HG03108 (cell line): ENCODE data around the gene FAM200B.
A peak's percentile ranks its signal among the peaks of the same experiment; 100 is the strongest.

Experiments
- ATAC-seq: cut with Tn5 transposase; IDR thresholded peaks from one replicate; pipeline ENCODE4 v1.9.1; 2021; ENCODE audit warnings: moderate library complexity; ENCODE audit not compliant: unreplicated experiment

FAM200B gene

DNA sequence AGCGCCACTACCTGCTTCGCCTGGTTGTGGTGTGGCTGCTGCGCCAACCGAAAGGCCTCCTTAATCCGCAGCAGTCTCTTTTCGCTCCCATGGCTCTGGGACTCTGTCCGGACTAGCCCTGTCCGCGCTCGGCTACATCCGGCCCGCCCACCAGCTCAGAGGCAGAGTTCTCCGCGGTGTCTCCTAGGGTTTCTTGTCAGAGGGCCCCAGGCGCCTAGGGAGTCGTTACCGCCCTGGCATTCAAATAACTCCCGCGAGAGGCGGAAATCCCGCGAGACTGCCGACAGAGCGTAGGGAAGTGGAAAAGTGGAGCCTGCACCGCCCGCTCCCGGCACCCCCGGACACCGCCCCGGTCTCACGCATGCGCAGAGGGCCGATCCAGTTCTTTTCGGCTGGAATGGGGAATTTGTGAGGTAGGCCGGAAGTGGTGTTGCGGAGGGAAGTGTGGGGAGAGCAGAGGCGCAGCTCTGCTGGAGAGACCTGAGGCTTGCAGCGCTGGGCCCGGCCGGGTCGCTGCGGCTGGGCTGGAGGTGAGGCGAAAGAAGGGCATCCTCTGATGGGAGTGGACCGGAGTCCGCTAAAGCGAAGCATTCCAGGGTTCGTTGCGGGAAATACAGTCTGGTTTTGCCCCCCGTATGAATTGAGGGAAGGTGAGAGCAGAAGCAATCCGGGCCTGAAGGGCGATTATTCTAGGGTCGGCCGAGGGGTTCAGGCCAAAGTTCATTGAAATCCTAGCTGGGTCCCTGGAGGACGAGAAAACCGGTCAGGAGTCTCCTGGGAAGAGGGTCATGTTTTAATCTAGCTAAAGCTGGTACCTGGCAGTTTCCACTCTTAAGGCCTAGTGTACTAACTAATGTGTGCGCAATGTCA, at the start of gene FAM200B:
Gene FAM200B, plus strand, starts transcription at position 456 of the 870 bp plus-strand sequence. CDS start 5,151 bp downstream, outside the sequence.
- ATAC-seq = peak; percentile 91

DNA sequence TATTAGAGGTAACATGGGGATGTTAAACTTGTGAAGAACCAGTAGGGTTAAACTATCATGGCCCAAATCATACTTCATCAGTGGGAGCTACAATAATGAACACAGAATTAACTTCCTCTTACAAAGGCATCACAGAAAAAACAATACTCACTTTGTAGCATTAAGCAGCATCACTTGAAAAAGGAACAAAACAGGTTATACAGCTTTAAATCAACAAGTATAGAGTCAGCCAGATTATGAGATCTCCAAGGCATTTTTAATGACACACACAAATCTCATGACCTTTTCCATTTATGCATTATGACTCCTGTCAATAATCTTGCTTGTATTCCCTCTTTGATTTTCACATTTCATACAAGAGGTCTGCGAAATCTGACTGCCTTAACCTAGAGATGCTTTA, 44.8 kb upstream of the FAM200B start:
- no peak for ATAC-seq

DNA sequence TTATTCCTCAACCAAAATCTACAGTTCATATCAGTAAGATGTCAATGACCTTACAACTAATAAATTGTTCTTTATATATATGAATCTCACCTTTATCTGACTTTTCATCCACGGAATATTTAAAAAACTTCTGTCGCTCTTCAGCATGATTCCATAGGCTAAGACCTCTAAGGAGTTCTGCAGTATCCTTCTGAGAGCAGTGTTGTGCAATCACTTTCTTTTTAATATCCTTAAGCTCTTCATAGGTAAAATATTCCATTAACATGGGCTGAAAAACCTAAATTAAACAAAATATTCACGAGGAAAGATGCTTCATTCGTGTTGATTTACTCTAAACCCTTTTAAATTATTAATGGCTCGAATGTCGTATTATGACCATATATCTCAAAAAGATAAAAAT, 43.2 kb upstream of the FAM200B start:
- ATAC-seq = no peak

DNA sequence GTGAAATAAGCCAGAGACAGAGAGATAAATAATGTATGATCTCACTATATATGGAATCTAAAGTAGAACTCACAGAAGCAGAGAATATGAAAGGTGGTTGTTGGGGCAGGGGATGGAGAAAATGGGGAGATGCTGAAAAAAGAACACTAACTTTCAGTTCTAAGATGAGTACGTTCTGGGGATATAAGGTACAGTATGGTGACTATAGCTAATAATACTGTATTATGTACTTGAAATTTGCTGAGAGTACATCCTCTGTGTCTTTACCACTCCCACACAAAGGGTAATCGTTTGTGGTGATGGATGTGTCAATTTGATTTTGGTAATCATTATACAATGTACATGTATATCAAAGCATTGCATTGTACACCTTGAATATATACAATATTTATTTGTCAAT, 33.0 kb upstream of the FAM200B start:
- no peak for ATAC-seq

DNA sequence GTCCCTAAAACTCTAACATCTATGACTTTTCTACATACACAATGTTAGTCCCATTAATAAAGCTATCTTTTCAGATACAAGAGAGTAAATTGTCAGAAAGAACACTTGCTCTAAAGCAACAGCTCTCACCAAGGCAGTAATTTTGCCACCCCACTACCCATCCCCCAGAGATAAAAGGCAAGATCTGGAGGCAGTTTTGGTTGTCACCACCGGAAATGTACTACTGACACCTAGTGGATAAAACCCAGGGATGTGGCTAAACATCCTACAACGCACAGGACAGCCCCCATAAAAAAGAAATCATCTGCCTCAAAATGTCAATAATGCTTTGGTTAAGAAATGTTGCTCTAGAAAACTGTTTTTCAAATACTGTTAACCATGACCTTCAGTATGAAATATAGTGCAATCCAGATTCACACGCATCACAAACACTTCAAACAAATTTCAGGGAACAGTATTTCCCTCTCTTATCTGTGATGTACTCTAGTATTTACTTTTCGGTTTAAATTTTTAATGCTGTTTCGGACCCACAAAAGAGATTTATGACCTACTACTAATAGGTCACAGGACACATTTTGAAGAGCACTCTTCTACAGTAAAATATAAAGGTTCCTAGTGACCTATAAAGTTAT, 31.6 kb upstream of the FAM200B start:
- ATAC-seq = no peak

DNA sequence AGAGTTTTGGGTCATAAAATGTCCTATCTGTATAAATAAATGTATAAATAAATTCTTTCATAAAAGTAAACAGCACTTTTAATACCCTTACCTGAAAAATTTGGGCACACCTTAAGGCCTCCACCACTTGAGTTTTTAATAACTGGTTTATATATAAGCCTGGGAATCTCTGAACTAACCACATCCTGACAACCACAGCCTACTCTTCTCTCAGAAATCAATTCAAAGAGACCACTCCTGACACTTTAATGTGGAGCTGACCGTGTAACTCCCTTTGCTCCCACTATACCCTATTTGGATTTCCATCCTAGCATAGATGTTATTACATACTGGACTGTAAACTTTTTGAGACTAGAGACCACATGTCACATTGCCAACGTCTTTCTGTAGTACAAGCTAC, 30.0 kb upstream of the FAM200B start:
- ATAC-seq = no peak

DNA sequence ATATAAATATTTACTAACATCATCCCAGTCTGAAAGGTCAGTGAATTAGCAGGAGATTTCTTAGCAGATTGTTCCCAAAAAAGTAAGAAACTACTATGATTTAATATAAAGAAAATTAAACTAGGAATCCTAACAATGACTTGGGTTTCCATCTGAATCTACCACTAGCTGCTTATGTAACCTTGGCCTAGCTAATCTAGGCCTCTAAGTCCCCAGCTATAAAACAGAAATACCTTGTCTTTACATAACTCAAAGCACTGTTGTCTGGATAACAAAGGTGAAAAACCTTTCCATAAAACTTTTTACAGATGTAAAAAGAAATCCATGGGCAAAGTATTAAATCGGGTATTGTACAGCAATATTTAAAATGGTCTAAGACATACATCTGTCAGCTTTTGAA, 29.4 kb upstream of the FAM200B start:
- ATAC-seq = no peak

DNA sequence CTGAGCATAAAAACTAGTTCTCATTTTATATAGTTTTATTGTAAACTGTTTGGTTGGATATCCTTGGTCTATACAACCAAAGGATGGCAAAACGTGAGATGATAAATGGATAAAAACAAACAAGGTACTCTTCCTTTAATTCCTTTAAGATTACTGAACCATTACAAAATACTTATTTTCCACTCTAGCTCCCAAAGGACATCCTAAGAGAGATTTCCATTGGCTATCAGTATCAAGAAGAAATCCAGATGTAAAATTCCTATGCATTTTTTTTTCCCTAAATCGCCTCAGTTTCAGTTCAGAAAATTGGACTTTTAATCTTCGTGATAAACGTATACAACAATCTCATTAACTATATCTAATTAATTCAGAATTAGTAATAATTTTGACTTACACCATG, 28.8 kb upstream of the FAM200B start:
- no peak for ATAC-seq

DNA sequence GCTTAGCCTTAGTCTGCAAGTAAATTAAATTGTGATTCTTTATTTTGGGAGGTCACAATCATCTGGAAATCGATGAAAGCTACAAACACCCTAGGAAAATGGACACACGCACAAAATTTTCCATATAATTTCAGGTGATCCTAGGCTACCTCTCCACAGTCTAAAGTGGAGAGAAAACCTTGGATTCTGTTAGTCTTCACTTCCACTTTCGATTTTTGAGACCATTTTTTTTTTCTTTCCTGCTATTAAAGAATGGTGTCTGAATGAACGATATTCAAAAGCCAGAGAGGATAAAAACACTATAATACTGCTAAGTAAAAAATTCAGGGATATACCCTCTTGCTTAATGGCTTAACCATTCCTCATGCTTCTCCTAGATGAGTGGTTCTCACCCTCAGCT, 28.2 kb upstream of the FAM200B start:
- ATAC-seq = no peak

DNA sequence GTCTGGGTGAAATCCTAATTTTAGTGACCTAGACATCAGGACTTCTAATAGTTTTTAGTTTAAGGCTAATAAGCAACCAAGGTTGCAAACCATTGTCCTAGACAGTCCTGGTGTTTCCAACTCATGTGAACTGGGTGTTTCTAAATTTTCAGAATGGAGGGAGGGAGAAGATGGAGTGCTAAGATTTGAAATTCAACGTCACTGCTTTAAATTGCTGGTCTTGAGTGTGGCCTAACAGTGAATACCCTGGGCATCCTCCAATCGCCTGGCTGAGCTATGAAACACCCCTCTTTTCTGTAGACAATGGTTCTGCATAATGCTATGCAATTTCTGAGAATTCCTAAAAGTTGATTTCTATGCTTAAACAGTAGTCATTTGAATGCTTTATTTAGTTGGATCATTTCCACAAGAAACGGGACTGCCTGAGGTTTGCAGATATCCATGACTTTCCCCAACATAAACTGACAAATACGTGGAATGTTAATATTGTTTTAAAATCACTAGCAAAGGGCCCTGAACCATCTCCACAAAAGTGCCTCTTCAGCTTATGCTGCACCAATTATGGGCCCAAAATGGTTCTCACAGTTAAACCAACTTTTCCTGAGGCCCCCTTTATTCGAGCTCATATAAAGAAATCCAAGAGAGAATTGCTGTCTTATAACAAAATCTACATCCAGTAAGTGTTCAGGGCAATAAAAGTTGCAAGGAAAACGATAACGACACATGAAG, 27.6 kb upstream of the FAM200B start:
- peak; percentile 22 for ATAC-seq

DNA sequence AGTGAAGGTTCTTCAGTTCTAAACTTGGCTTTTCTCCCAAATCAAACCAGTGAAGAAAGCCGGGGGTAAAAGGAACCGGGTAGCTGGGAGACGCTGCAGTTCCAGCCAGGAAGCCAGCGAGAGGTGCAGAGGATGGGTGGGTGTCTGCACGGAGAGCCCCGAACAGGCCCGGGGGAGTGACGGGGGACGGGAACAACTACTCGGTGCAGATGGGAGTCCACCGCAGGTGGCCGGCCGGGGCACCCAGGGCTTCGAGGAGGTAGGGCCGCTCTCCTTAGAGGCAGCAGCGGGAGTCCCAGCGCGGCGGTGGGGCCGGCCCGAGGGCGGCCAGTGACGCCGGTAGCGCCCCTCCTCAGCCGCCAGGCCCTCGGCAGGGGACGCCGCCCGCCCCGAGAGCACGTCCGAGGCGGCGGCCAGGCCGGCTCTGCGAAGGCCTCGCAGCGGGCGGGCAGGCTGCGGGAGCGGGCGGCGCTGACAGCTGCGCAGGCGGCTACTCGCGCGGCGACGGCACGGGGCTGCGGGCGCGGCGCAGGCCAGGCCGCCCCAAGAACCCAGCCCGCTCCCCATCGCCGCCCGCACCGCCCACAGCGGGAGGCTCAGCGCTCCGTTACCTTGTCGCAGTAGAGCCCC, 26.9 kb upstream of the FAM200B start:
- peak; percentile 46 for ATAC-seq

DNA sequence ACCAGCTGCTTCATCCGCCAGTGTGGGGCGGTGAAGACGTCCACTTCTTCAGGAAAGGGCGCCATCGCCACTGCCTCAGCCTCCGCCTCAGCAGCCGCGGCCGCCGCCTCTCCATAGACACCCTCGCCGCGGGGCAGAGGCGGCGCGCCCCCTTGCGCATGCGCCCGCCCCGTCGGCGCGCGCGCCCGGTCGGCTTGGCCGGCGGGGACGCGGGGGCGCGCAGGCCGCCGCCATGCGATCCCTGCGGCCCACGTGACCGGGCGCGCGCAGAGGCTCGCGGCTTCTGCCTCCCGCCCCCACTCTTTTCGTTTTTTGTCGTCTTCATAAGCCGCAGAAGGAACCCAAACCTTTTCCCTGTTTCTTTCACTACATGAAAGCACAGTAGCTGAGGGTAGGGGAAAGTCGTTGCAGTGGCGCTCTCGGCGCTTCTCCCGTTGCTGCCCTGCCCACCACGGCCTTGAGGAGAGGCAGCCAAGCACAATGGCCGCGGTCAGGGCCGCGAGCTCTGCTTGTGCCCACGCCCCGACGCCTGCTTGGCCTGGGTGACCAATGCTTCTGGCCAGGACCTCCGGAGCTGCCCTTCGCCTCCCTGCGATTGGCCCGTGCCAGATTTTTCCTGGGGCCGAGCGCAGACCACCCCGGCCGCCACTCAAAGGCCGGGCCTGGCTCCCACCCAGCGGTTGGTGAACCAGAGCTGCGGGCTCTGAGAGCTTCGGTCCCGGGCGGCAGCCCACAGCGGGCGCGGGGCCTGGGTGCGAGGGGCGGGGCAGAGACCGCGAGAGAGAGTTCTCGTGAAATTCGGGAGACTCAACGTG, 26.2 kb upstream of the FAM200B start, which contains the start of gene FBXL5:
Gene FBXL5, minus strand, starts transcription at position 135 of the 815 bp plus-strand sequence. Its CDS starts 70 bp downstream, at position 65.
- ATAC-seq = peak; percentile 62

DNA sequence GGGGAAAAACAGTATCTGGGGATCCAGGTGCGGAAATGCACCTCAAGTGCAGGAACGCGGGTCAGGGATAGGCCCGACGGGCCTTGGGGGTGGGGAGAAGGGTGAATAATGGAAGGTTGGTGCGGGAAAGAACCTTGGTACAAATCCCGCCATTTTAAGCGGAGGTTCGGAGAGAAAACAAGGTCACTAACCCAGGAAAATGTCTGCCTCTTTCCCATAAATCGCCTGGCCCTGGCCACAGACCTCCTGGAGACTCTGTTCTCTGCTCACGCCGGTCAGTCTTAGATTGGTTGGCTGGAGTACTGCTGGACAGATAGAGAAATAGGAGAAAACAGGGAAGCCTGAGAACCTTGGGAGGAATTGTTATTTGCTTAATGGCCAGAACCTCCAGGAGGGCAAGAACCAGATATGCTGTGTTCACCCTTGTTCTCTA, 25.6 kb upstream of the FAM200B start:
- no peak for ATAC-seq

DNA sequence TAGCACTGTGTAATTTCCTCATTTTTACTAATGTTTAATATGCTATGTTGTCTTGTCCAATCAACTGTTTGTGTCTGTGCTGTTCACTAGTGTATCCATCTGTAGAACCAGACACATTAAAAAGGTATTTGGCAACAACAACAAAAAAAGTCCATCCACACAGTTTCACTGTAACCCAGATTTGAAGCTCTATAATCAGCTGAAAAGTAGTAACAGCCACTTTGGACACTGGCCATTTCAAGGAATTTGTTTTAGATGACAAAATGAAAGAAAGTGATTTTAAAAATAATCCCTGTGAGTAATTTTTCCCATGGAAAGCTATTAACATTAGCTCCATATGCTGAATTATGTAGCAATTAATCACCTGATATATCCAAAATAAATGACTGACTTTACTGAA, 24.3 kb upstream of the FAM200B start:
- no peak for ATAC-seq

DNA sequence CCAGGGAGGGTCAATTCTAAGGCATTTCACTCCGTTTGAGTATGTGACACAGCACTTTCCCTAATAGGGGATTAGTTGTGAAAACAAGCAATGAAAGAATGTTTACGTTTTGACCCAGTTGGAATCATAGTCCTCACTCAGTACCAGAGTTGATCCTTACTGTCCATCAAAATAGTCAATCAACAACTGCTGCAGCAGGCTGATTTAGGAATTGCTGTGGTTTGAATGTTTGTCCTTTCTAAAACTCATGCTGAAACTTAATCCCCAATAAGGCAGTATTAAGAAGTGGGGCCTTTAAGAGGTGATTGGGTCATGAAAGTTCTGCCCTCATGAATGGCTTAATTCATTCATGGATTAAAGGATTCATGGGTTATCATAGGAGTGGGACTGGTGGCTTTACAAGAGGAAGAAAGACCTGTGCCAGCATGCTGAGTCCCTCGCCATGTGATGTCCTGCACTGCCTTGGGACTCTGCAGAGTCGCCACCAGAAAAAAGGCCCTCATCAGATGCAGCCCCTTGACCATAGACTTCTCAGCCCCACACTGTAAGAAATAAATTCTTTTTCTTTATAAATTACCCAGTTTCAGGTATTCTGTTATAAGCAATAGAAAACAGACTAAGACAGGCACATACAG, 23.4 kb upstream of the FAM200B start:
- ATAC-seq = no peak

DNA sequence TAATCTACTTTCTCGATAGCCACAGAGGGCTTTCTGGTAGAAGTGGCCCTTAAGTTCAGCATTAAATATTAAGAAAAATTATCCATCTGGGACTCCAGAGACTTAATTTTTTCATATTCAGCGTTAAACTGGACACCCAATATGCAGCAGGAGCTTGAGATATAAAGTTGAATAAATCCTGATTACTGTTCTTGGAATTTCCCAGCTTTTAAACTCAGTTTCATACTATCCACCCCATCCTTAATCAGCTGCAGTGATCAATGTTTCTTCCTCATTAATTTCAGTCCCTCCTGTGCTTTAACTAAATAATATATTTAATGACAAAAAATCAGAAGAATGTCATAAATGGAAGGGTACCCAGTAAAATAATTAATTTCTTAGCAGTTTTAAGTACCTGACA, 22.8 kb upstream of the FAM200B start:
- no peak for ATAC-seq

DNA sequence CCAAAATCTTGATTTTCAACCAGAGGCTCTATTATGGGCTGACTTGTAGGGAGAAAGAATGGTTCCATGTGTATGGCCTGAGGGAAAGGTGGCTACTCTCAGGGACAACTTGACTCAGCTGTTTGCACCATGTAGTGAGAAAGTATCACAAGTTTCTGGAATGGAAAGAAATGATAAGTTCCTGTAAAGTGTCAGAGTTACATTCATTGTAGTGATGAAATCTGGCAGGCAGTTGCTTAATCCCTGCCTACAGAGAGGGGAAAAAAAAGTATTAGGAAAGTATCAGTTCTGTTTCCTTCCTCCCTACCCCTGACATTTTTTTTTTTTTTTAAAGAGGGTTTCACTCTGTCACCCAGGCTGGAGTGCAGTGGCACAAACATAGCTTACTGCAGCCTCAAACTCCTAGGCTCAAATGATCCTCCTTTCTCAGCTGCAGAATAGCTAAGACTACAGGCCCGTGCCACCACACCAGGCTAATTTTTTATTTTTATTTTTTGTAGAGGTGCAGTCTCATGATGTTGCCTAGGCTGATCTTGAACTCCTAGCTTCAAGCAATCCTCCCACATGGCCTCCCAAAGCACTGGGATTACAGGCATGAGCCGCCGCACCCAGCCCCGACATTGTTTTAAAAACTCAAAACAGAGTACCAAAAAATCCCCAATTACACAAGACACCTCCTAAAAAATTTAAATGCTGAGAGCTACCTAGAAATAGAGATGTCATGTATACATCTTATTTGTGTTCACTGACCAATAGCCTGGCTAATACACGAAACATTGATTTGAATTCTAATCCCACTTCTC, 21.7 kb upstream of the FAM200B start:
- ATAC-seq = no peak

DNA sequence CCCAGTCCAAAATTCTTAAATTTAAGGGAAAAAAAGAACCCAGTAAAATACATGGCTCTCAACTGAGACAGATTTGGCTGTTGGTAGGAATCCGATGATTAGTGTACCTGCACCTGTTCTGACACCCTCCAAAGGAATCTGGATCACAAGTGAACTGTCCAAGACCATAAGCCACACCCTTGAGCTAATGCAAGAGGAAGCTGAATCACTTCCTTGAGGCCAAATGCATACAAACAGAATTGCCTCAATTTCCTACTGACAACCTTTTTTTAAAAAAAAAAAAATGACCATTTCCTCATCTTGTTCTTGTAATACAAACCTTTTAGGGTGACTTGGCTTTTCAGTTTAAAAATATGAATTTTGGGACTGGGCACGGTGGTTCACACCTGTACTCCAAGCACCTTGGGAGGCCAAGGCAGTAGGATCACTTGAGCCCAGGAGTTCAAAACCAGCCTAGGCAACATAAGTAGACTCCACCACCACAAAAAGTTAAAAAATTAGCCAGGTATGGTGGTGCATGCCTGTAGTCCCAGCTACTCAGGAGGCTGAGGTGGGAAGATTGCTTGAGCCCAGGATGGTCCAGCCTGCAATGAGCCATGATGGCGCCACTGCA, 15.8 kb upstream of the FAM200B start:
- ATAC-seq = no peak

DNA sequence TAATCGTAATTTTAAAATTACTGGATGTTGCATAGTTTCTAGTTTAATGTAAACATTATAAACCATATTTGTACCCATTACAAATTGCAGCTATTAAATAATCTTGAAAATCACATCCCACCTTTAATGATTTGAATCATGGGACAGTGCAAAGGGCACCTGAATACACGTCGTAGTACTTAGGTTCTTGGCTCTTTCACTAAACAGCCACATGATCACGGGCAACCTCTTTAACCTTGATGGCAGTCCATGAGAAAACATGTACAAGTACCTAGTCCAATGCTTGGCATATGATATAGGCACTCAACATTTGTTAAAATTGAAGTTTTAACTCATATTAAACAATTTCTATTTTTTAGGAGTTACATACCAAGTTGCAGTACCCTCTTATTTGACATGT, 14.6 kb upstream of the FAM200B start:
- ATAC-seq = no peak
